Measurements from ENCODE around the gene FAM184A.

GRCh38 chr6:119126826-119127225, 48.4 kb upstream of the FAM184A start:
- TF ChIP-seq CTCF (IDR thresholded peaks at IDR 0.05) (no peak), POLR2AphosphoS5 (IDR thresholded peaks at IDR 0.05; ENCODE audit: insufficient read depth in 1 of 2, low read depth in 1 of 2) (no peak)
